ENCODE results near the gene FBXW9. TPM values are rescaled to one million over a fixed set of nuclear protein-coding genes. Genes with fewer than 3 reads are reported as not detected.
"Not testable (repeated sequence)": the region's sequence is repeated elsewhere in the genome, so short reads cannot be mapped to it uniquely, and the experiment has no call there.

Gene FBXW9
- total RNA-seq, 1 donor from 2014 or later = 1.8 TPM

- Histone ChIP-seq H3K27me3 (ENCODE audit: low read depth) (no peaks in the 10 kb centered on the region), H3K27ac (replicated peaks) (no peak within 1 kb of the TSS), H3K4me1 (no peaks in the 10 kb centered on the region), H3K9me3 (replicated peaks) (no peaks in the 10 kb centered on the region), H3K4me3 (no peak within 1 kb of the TSS), H3K36me3 (no peaks in the 10 kb centered on the region)
- no peak for TF ChIP-seq CTCF (IDR thresholded peaks at IDR 0.05; ENCODE audit: borderline replicate concordance)
- DNase-seq = no peak
- intact Hi-C loops (cut with micrococcal nuclease) = no loop called here
Observed at GRCh38 chr19:12687496-12688196, 8.8 kb downstream of the FBXW9 start, which contains the start of gene GNG14. TSS of gene GNG14 (plus strand) at chr19:12687998. CDS start at chr19:12688049, 51 bp downstream.

- TF ChIP-seq CTCF (IDR thresholded peaks at IDR 0.05; ENCODE audit: borderline replicate concordance) = no peak
- no peak overlapping the region for H3K4me3 ChIP-seq
- H3K9me3 ChIP-seq (replicated peaks) = no peaks in the 10 kb centered on the region
- H3K27ac ChIP-seq (replicated peaks) = no peak overlapping the region
- peaks cover 14% of the 10 kb centered on the region for H3K4me1 ChIP-seq
- H3K27me3 ChIP-seq (ENCODE audit: low read depth) = no peaks in the 10 kb centered on the region
- no peaks in the 10 kb centered on the region for H3K36me3 ChIP-seq
- DNase-seq = no peak
- intact Hi-C loops (cut with micrococcal nuclease) = no loop called here
Observed at GRCh38 chr19:12685831-12686230, 10.6 kb downstream of the FBXW9 start.

- intact Hi-C loops (cut with micrococcal nuclease) = no loop called here
- peak; percentile 89 for DNase-seq
- H3K9me3 ChIP-seq (replicated peaks) = no peaks in the 10 kb centered on the region
- peak within 1 kb of the TSS; percentile 97 for H3K27ac ChIP-seq (replicated peaks)
- H3K4me1 ChIP-seq = peaks cover 25% of the 10 kb centered on the region
- peaks cover 38% of the 10 kb centered on the region for H3K36me3 ChIP-seq
- TF ChIP-seq CTCF (IDR thresholded peaks at IDR 0.05; ENCODE audit: borderline replicate concordance) = no peak
- no peaks in the 10 kb centered on the region for H3K27me3 ChIP-seq (ENCODE audit: low read depth)
- H3K4me3 ChIP-seq = peak within 1 kb of the TSS; percentile 84
Observed at GRCh38 chr19:12681074-12681987, 15.1 kb downstream of the FBXW9 start, which contains the start of gene DHPS. TSS of gene DHPS (minus strand) at chr19:12681880. CDS start at chr19:12681766, 114 bp downstream.

- Histone ChIP-seq H3K36me3 (peaks cover 51% of the 10 kb centered on the region), H3K27ac (replicated peaks) (no peak overlapping the region), H3K4me1 (peaks cover 25% of the 10 kb centered on the region), H3K9me3 (replicated peaks) (no peaks in the 10 kb centered on the region), H3K27me3 (ENCODE audit: low read depth) (no peaks in the 10 kb centered on the region), H3K4me3 (no peak overlapping the region)
- DNase-seq = no peak
- intact Hi-C loops (cut with micrococcal nuclease) = no loop called here
- TF ChIP-seq CTCF (IDR thresholded peaks at IDR 0.05; ENCODE audit: borderline replicate concordance) = no peak
Observed at GRCh38 chr19:12680034-12680433, 16.4 kb downstream of the FBXW9 start.

GRCh38 chr19:12678039-12678438 is 18.4 kb downstream of the FBXW9 start:
- intact Hi-C loops (cut with micrococcal nuclease); DNase-seq; H3K9me3 ChIP-seq (replicated peaks); H3K4me3 ChIP-seq; H3K27ac ChIP-seq (replicated peaks); H3K27me3 ChIP-seq (ENCODE audit: low read depth): not testable (repeated sequence)
- H3K4me1 ChIP-seq = peaks cover 25% of the 10 kb centered on the region
- peaks cover 70% of the 10 kb centered on the region for H3K36me3 ChIP-seq
